GM23248 (cell line): ENCODE data around the gene ADGRD1. TPM values are rescaled to one million over a fixed set of nuclear protein-coding genes. Genes with fewer than 3 reads are reported as not detected.

Experiments used
- DNase-seq: peaks from one replicate; pipeline ENCODE4 v3.0.0-alpha.2; 2015
- H2AFZ ChIP-seq: fragments of 200-600 bp; sonication (generic); 2 replicates; pipeline ENCODE4 v1.6.1; 2016; ENCODE audit warnings: antibody characterized with exemption
- H3F3A ChIP-seq: fragments of 200-600 bp; sonication (generic); 2 replicates; pipeline ENCODE4 v1.6.1; 2016; ENCODE audit warnings: mild to moderate bottlenecking, antibody characterized with exemption, mixed run types; ENCODE audit not compliant: insufficient read depth
- H3K27ac ChIP-seq: fragments of 200-600 bp; sonication (generic); 2 replicates; pipeline ENCODE4 v1.5.1; 2016; ENCODE audit warnings: mild to moderate bottlenecking
- H3K27me3 ChIP-seq: fragments of 200-600 bp; sonication (generic); replicated peaks from 2 replicates; pipeline ENCODE4 v1.6.1; 2016; ENCODE audit warnings: mild to moderate bottlenecking; ENCODE audit not compliant: insufficient read depth
- H3K36me3 ChIP-seq: fragments of 200-600 bp; sonication (generic); 2 replicates; pipeline ENCODE4 v1.6.1; 2016; ENCODE audit warnings: low read depth, mild to moderate bottlenecking
- H3K4me1 ChIP-seq: fragments of 200-600 bp; sonication (generic); 2 replicates; pipeline ENCODE4 v1.6.1; 2016; ENCODE audit warnings: mild to moderate bottlenecking; ENCODE audit not compliant: insufficient read depth
- H3K4me2 ChIP-seq: fragments of 200-600 bp; sonication (generic); one replicate; pipeline ENCODE4 v1.6.1; 2016; ENCODE audit warnings: mild to moderate bottlenecking; ENCODE audit not compliant: unreplicated experiment
- H3K4me3 ChIP-seq: fragments of 200-600 bp; sonication (generic); 2 replicates; pipeline ENCODE4 v1.5.1; 2016; ENCODE audit warnings: mild to moderate bottlenecking
- H3K79me2 ChIP-seq: fragments of 200-600 bp; sonication (generic); 2 replicates; pipeline ENCODE4 v1.6.1; 2016; ENCODE audit warnings: mild to moderate bottlenecking; ENCODE audit not compliant: insufficient read depth
- H3K9ac ChIP-seq: fragments of 200-600 bp; sonication (generic); 2 replicates; pipeline ENCODE4 v1.6.1; 2016; ENCODE audit warnings: mild to moderate bottlenecking
- H3K9me2 ChIP-seq: fragments of 200-600 bp; sonication (generic); 2 replicates; pipeline ENCODE4 v1.6.1; 2016; ENCODE audit warnings: mixed run types, mild to moderate bottlenecking, moderate library complexity; ENCODE audit not compliant: insufficient read depth
- H3K9me3 ChIP-seq: fragments of 200-600 bp; sonication (generic); one replicate; pipeline ENCODE4 v1.6.1; 2017; ENCODE audit warnings: low read depth
- H4K20me1 ChIP-seq: fragments of 200-600 bp; sonication (generic); 2 replicates; pipeline ENCODE4 v1.6.0; 2016; ENCODE audit not compliant: insufficient read depth
- EZH2 ChIP-seq: fragments of 200-600 bp; sonication (generic); IDR thresholded peaks from 2 replicates; pipeline ENCODE4 v1.6.1; 2018; ENCODE audit warnings: antibody characterized with exemption, mild to moderate bottlenecking; ENCODE audit not compliant: insufficient read depth, poor library complexity, severe bottlenecking
- EZH2phosphoT487 ChIP-seq: fragments of 200-600 bp; sonication (generic); IDR thresholded peaks from 2 replicates; pipeline ENCODE4 v1.6.1; 2018; ENCODE audit warnings: antibody characterized with exemption, moderate library complexity, mild to moderate bottlenecking, low read depth; ENCODE audit not compliant: insufficient read depth
- WGBS, 2 experiments: methylation state at CpG; one replicate each; pipeline ENCODE4 v1.1.6; 2015 to 2017; ENCODE audit warnings: low lambda C conversion rate in 2 of 2, low coverage in 1 of 2; ENCODE audit errors: missing lambda C conversion rate in 2 of 2; 5-methylcytosine and 5-hydroxymethylcytosine counted together
- in situ Hi-C: fragments of 300-500 bp; cut with MboI; formaldehyde crosslinking; loops from 2 replicates; pipeline ENCODE4 v1.15.0; 2020
- polyA plus RNA-seq: library from polyadenylated mRNA; unstranded; fragments of >200 nt; fragmentation: Nextera tagmentation; extraction: Ambion mirVana; gene quantifications from 2 replicates; pipeline ENCODE4 v1.2.1, GENCODE V29; 2016
- total RNA-seq: library from RNA; depleted of rRNA; stranded (reverse); fragments of >200 nt; shearing (Covaris generic); gene quantifications from 2 replicates; pipeline ENCODE4 v1.2.3, GENCODE V29; 2014

The ADGRD1 gene
- total and polyA plus RNA-seq, 2 experiments from 2014 or later = 7.9 to 11.2 TPM

- Histone ChIP-seq H3K4me1 (peaks cover 16% of the 10 kb centered on the region; the same call in 1 of the 2 replicates), H3K27ac (no peak overlapping the region), H3K79me2 (no peaks in the 10 kb centered on the region), H3K9ac (no peak overlapping the region), H3K4me2 (no peak overlapping the region), H3F3A (peaks cover 3% of the 10 kb centered on the region; the same call in 1 of the 2 replicates), H3K27me3 (no peaks in the 10 kb centered on the region), H3K9me3 (no peaks in the 10 kb centered on the region), H3K9me2 (no peaks in the 10 kb centered on the region), H4K20me1 (no peaks in the 10 kb centered on the region), H3K4me3 (no peak overlapping the region), H3K36me3 (no peaks in the 10 kb centered on the region), H2AFZ (no peak overlapping the region)
- WGBS, 2 experiments = 77 to 82% methylated on average over 9 to 10 of the region's 10 CpGs
- no peak for DNase-seq
- TF ChIP-seq EZH2phosphoT487 (no peak), EZH2 (no peak)
- in situ Hi-C loops = no loop called here
Observed at GRCh38 chr12:130948751-130949150, 5.0 kb upstream of the ADGRD1 start.

- Histone ChIP-seq H2AFZ (no peak overlapping the region), H3K4me2 (no peak overlapping the region), H3F3A (peaks cover 3% of the 10 kb centered on the region; the same call in 1 of the 2 replicates), H3K27me3 (peaks cover 6% of the 10 kb centered on the region; the same call in 1 of the 2 replicates), H3K79me2 (no peaks in the 10 kb centered on the region), H3K9me2 (no peaks in the 10 kb centered on the region), H3K36me3 (no peaks in the 10 kb centered on the region), H3K27ac (no peak overlapping the region), H3K9me3 (no peaks in the 10 kb centered on the region), H3K4me1 (peaks cover 20% of the 10 kb centered on the region; the same call in 1 of the 2 replicates), H4K20me1 (no peaks in the 10 kb centered on the region), H3K9ac (no peak overlapping the region), H3K4me3 (no peak overlapping the region)
- no peak for DNase-seq
- in situ Hi-C loops = no loop called here
- TF ChIP-seq EZH2 = no peak
- TF ChIP-seq EZH2phosphoT487 = no peak
- WGBS, 2 experiments = 82 to 83% methylated on average over 11 of the region's 11 CpGs
Observed at GRCh38 chr12:130949806-130950205, 3.9 kb upstream of the ADGRD1 start.

DNA sequence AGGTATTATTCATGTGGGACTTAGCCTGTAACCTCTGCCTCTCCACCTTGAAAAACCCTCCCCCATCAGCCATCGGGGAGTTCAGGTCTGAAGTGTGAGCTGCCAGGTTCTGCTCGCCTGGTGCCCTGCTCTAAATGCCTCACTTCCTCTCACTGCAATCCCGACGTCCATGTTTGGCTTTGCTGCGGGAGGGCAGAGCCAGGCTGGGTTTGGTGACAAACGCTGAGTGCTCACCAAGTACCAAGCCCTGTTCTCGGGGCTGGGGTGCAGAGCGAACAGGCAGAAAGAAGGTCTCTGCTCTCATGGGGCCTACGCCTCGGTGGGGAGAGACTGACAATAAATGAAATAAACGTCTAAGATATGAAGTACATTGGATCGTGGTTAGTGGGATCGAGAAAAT is 2.1 kb upstream of the ADGRD1 start:
- H3K4me3 ChIP-seq = no peak overlapping the region
- no peaks in the 10 kb centered on the region for H3K9me2 ChIP-seq
- 0 out of 2 replicates have a peak, but pooled peaks cover 13% of the 10 kb centered on the region for H3K4me1 ChIP-seq
- H3F3A ChIP-seq = no peaks in the 10 kb centered on the region
- H3K4me2 ChIP-seq = no peak overlapping the region
- no peaks in the 10 kb centered on the region for H3K9me3 ChIP-seq
- in situ Hi-C loops = no loop called here
- H3K27ac ChIP-seq = no peak overlapping the region
- H3K27me3 ChIP-seq = peaks cover 6% of the 10 kb centered on the region; the same call in 1 of the 2 replicates
- no peak for DNase-seq
- 74 to 82% methylated on average over 13 of the region's 13 CpGs for WGBS, 2 experiments
- TF ChIP-seq EZH2 (no peak), EZH2phosphoT487 (no peak)
- no peak overlapping the region for H3K9ac ChIP-seq
- H4K20me1 ChIP-seq = no peaks in the 10 kb centered on the region
- no peaks in the 10 kb centered on the region for H3K36me3 ChIP-seq
- H3K79me2 ChIP-seq = no peaks in the 10 kb centered on the region
- no peak overlapping the region for H2AFZ ChIP-seq

- TF ChIP-seq EZH2 = no peak
- no peak for TF ChIP-seq EZH2phosphoT487
- Histone ChIP-seq H3K36me3 (no peaks in the 10 kb centered on the region), H2AFZ (no peak overlapping the region), H3K4me3 (no peak overlapping the region), H3K27ac (no peak overlapping the region), H3F3A (no peaks in the 10 kb centered on the region), H3K9me3 (no peaks in the 10 kb centered on the region), H4K20me1 (no peaks in the 10 kb centered on the region), H3K27me3 (peaks cover 6% of the 10 kb centered on the region; the same call in 1 of the 2 replicates), H3K4me1 (0 out of 2 replicates have a peak, but pooled peaks cover 8% of the 10 kb centered on the region), H3K9me2 (no peaks in the 10 kb centered on the region), H3K4me2 (no peak overlapping the region), H3K79me2 (no peaks in the 10 kb centered on the region), H3K9ac (no peak overlapping the region)
- no peak for DNase-seq
- 64 to 67% methylated on average over 14 of the region's 14 CpGs for WGBS, 2 experiments
- in situ Hi-C loops = no loop called here
Observed at GRCh38 chr12:130952171-130952954, 1.3 kb upstream of the ADGRD1 start.
